WERI-Rb-1 (cell line): ENCODE results near the gene NR3C1.

ENCODE experiments used
- DNase-seq: peaks from one replicate; pipeline ENCODE4 v3.0.0-alpha.2; 2020
- H3K27ac ChIP-seq: fragments of 250-450 bp; sonication (Bioruptor Pico); 2 replicates; pipeline ENCODE4 v1.5.1; 2020; ENCODE audit warnings: mild to moderate bottlenecking, moderate library complexity
- H3K27me3 ChIP-seq: fragments of 250-450 bp; sonication (Bioruptor Pico); 2 replicates; pipeline ENCODE4 v1.5.1; 2021; ENCODE audit warnings: mild to moderate bottlenecking, low read depth, moderate library complexity; ENCODE audit not compliant: insufficient read depth, severe bottlenecking
- H3K36me3 ChIP-seq: fragments of 250-450 bp; sonication (Bioruptor Pico); 2 replicates; pipeline ENCODE4 v1.5.1; 2020; ENCODE audit warnings: mild to moderate bottlenecking, moderate library complexity
- H3K4me3 ChIP-seq: 2 replicates; pipeline ENCODE4 v1.5.1; 2011; ENCODE audit warnings: low read depth, mild to moderate bottlenecking, control low read depth, low read length
- H3K9me3 ChIP-seq: fragments of 250-450 bp; sonication (Bioruptor Pico); 2 replicates; pipeline ENCODE4 v1.5.1; 2021; ENCODE audit warnings: mild to moderate bottlenecking, moderate library complexity; ENCODE audit not compliant: severe bottlenecking
- TF ChIP-seq, protein P1 (sequence below): IDR thresholded peaks from 2 replicates; pipeline ENCODE4 v1.5.1; 2011; ENCODE audit warnings: low read depth, mild to moderate bottlenecking, control low read depth, inconsistent platforms, low read length

Gene NR3C1

DNA sequence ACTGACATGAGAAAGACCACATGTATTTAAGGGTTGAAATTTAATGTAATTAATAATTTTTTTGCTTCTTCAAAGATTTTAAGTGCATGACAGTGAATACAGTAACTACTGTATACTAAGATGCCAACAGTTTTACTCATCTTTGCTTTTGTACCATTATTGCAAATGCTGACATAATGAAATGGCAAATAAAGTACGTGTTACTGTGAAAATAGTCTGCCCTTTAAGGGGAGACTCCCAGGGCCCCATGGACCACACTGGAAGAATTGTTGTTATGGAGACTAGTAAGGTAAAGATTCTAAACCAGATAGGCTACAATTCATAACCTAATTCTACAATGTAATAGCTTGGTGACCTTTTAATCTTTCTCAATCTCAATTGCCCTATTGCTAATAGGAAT is 84.7 kb downstream of the NR3C1 start:
- Histone ChIP-seq H3K9me3 (no peaks in the 10 kb centered on the region), H3K27ac (no peak overlapping the region), H3K4me3 (no peak overlapping the region), H3K36me3 (no peaks in the 10 kb centered on the region), H3K27me3 (no peaks in the 10 kb centered on the region)
- no peak for DNase-seq
- TF ChIP-seq, protein P1, sequence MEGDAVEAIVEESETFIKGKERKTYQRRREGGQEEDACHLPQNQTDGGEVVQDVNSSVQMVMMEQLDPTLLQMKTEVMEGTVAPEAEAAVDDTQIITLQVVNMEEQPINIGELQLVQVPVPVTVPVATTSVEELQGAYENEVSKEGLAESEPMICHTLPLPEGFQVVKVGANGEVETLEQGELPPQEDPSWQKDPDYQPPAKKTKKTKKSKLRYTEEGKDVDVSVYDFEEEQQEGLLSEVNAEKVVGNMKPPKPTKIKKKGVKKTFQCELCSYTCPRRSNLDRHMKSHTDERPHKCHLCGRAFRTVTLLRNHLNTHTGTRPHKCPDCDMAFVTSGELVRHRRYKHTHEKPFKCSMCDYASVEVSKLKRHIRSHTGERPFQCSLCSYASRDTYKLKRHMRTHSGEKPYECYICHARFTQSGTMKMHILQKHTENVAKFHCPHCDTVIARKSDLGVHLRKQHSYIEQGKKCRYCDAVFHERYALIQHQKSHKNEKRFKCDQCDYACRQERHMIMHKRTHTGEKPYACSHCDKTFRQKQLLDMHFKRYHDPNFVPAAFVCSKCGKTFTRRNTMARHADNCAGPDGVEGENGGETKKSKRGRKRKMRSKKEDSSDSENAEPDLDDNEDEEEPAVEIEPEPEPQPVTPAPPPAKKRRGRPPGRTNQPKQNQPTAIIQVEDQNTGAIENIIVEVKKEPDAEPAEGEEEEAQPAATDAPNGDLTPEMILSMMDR: no peak

DNA sequence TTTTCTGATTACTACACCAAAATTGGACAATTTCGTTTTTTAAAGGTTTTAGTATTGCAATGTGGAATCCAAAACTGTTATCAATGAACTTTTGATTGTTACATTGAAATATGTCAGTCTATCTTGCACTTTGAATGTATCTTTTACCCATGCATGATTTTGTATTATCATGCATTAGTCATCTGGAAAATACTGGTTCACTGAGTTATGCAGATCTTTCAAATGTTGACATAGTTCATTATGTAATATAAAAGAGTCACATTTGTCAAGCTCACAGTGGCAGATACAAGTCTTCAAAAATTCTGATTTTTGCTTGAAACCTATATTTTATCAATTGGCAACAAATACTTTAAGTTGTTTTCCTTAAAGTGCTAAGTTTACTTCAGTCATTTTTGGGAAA is 85.2 kb downstream of the NR3C1 start:
- TF ChIP-seq, protein P1: no peak
- no peak for DNase-seq
- Histone ChIP-seq H3K4me3 (no peak overlapping the region), H3K9me3 (no peaks in the 10 kb centered on the region), H3K36me3 (no peaks in the 10 kb centered on the region), H3K27me3 (no peaks in the 10 kb centered on the region), H3K27ac (no peak overlapping the region)

DNA sequence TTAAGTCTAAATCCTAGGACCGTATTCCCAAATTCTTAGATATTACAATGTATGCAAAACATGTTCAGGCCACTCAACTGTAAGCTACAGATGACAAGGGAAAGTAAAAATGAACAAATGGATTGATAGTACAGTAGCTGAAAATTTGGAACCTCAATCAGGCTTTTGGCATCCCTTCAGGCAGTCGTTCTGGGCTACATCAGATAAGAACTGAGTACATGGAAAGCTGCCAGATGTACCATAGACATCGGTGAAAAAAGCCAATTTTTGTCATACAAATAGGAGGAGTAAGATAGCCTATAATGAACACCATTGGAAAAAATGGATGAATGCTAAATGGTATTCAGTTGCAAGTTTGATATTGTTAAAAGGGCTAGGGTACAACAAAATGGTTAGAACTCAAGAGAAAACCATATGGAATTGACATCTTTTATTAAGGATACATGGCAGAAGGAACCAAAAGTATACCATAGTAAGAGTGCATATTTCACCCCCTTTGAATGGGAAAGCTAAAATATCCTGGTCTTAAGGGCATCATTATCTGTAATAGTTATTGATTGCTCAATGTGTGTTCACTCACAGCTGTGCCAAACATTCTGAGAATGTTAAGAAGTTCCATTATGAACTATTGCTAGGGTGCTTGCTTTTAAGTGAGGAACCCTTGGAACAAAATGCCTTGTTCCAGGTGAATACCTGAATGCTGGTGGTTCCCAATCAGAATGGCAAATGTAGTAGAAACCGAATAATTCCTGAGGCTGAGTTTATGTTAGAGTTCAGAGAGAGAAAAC is 86.4 kb downstream of the NR3C1 start:
- Histone ChIP-seq H3K27ac (no peak overlapping the region), H3K9me3 (no peaks in the 10 kb centered on the region), H3K36me3 (0 out of 2 replicates have a peak, but pooled peaks cover 2% of the 10 kb centered on the region), H3K27me3 (no peaks in the 10 kb centered on the region), H3K4me3 (no peak overlapping the region)
- DNase-seq: no peak
- TF ChIP-seq, protein P1: no peak

DNA sequence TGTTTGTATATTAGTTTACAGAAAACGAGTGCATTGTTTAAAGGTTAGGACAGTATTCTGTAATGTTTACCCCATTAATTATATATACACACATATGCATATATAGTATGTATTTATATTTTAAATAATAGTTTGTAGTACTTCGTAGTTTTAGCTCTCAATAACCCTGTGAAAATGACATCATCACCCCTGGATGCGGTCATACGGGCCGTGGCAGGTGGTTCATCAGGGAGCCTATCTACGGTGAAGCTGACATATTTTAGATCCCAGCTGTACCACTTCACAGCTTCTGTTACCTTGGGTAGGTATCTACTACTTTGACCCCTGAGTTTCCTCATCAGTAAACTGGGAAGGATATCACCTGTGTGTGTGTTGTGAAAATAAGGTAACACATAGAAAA is 87.1 kb downstream of the NR3C1 start:
- TF ChIP-seq, protein P1: no peak
- Histone ChIP-seq H3K36me3 (0 out of 2 replicates have a peak, but pooled peaks cover 2% of the 10 kb centered on the region), H3K9me3 (no peaks in the 10 kb centered on the region), H3K27me3 (no peaks in the 10 kb centered on the region), H3K4me3 (no peak overlapping the region), H3K27ac (no peak overlapping the region)
- no peak for DNase-seq

DNA sequence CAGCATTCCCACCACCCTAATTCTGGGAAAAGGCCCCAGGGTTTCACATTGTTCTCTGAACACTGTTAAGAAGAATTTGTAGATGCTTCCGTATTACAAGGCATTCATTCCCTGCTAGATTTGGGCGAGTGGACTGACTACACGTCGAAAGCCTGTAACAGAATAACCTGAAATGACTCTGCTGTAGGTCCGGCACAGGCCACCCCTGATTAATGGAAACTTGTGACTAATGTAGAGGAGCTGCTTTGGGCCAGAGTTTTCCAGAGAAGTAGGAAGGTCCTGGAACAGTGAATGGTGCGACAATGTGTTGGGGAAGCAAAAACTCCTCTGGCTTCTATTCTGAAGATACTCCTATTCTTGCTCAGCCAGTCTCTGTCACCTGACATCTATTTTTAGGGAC is 87.6 kb downstream of the NR3C1 start:
- Histone ChIP-seq H3K9me3 (no peaks in the 10 kb centered on the region), H3K27ac (no peak overlapping the region), H3K36me3 (0 out of 2 replicates have a peak, but pooled peaks cover 2% of the 10 kb centered on the region), H3K27me3 (no peaks in the 10 kb centered on the region), H3K4me3 (no peak overlapping the region)
- TF ChIP-seq, protein P1: no peak
- DNase-seq: no peak

DNA sequence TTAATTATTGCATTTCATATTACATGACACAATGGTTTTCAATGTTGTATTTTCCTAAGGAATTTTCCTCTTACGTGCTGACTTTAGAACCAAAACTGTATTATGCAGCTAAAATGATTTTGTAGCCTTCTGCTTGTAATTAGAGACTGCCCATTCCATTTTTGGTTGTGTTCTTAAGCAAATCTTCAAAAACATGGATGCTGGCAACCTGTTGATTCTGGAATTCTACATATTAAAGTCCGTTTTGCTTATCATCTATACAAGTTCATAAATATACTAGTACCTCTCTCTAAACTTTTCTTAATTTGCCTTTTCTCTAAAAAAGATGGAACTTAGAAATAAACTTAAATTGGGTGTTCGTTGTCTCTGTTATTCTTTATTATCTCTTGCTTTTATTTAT is 88.3 kb downstream of the NR3C1 start:
- Histone ChIP-seq H3K36me3 (0 out of 2 replicates have a peak, but pooled peaks cover 2% of the 10 kb centered on the region), H3K9me3 (no peaks in the 10 kb centered on the region), H3K4me3 (no peak overlapping the region), H3K27ac (no peak overlapping the region), H3K27me3 (no peaks in the 10 kb centered on the region)
- TF ChIP-seq, protein P1: no peak
- no peak for DNase-seq
